ENCODE measurements around the gene LYRM1.

LYRM1 gene

GRCh38 chr16:20879175-20880040, 21.2 kb upstream of the LYRM1 start:
- H3K4me2 ChIP-seq (ENCODE audit: low read depth, low read length), result no peak overlapping the region
- no peaks in the 10 kb centered on the region for H3K9me3 ChIP-seq (replicated peaks; ENCODE audit: insufficient read depth, low read length)
- H3F3A ChIP-seq (ENCODE audit: insufficient read depth, low read length), result peaks cover 13% of the 10 kb centered on the region
- TF ChIP-seq EZH2 (optimal IDR thresholded peaks at IDR 0.05; ENCODE audit: low read depth, low read length), result no peak
- no peak for TF ChIP-seq EZH2phosphoT487 (IDR thresholded peaks at IDR 0.05; ENCODE audit: low read length)
- TF ChIP-seq CTCF (IDR thresholded peaks at IDR 0.05; ENCODE audit: low read length), result no peak
- H4K20me1 ChIP-seq (ENCODE audit: insufficient read depth, low read length), result no peaks in the 10 kb centered on the region
- peaks cover 11% of the 10 kb centered on the region for H3K4me1 ChIP-seq (ENCODE audit: low read length)
- peaks cover 8% of the 10 kb centered on the region for H3K79me2 ChIP-seq (ENCODE audit: low read length)
- no peak overlapping the region for H3K4me3 ChIP-seq (ENCODE audit: low read length)
- H3K27me3 ChIP-seq (replicated peaks; ENCODE audit: insufficient read depth, low read length), result no peaks in the 10 kb centered on the region
- H2AFZ ChIP-seq (ENCODE audit: low read length), result no peak overlapping the region
- H3K9me2 ChIP-seq (replicated peaks; ENCODE audit: insufficient read depth, low read length), result no peaks in the 10 kb centered on the region
- no peak overlapping the region for H3K27ac ChIP-seq (ENCODE audit: low read length)
- H3K9ac ChIP-seq (ENCODE audit: low read length), result no peak overlapping the region
- H3K36me3 ChIP-seq (replicated peaks; ENCODE audit: insufficient read depth, low read length), result no peaks in the 10 kb centered on the region
- DNase-seq, result no peak

- H3K4me1 ChIP-seq (ENCODE audit: low read length), result no peaks in the 10 kb centered on the region
Measured at GRCh38 chr16:20880867-20881502, 19.6 kb upstream of the LYRM1 start.

GRCh38 chr16:20881503-20881878, 19.1 kb upstream of the LYRM1 start:
- Histone ChIP-seq H3K4me3 (ENCODE audit: low read length) (no peak overlapping the region), H3K9me3 (replicated peaks; ENCODE audit: insufficient read depth, low read length) (no peaks in the 10 kb centered on the region), H3K27me3 (replicated peaks; ENCODE audit: insufficient read depth, low read length) (no peaks in the 10 kb centered on the region), H2AFZ (ENCODE audit: low read length) (no peak overlapping the region), H3K27ac (ENCODE audit: low read length) (no peak overlapping the region), H3K79me2 (ENCODE audit: low read length) (peaks cover 4% of the 10 kb centered on the region), H3F3A (ENCODE audit: insufficient read depth, low read length) (no peaks in the 10 kb centered on the region), H3K9me2 (replicated peaks; ENCODE audit: insufficient read depth, low read length) (no peaks in the 10 kb centered on the region), H3K4me2 (ENCODE audit: low read depth, low read length) (no peak overlapping the region), H3K9ac (ENCODE audit: low read length) (no peak overlapping the region), H3K36me3 (replicated peaks; ENCODE audit: insufficient read depth, low read length) (no peaks in the 10 kb centered on the region), H3K4me1 (ENCODE audit: low read length) (no peaks in the 10 kb centered on the region), H4K20me1 (ENCODE audit: insufficient read depth, low read length) (no peaks in the 10 kb centered on the region)
- DNase-seq, result no peak
- TF ChIP-seq EZH2phosphoT487 (IDR thresholded peaks at IDR 0.05; ENCODE audit: low read length) (no peak), EZH2 (optimal IDR thresholded peaks at IDR 0.05; ENCODE audit: low read depth, low read length) (no peak)

More at GRCh38 chr16:20880867-20881502, 19.6 kb upstream of the LYRM1 start:
- Histone ChIP-seq H3K36me3 (replicated peaks; ENCODE audit: insufficient read depth, low read length) (no peaks in the 10 kb centered on the region), H3K4me2 (ENCODE audit: low read depth, low read length) (no peak overlapping the region), H3K9me3 (replicated peaks; ENCODE audit: insufficient read depth, low read length) (no peaks in the 10 kb centered on the region), H3K27me3 (replicated peaks; ENCODE audit: insufficient read depth, low read length) (no peaks in the 10 kb centered on the region), H3F3A (ENCODE audit: insufficient read depth, low read length) (no peaks in the 10 kb centered on the region), H3K4me3 (ENCODE audit: low read length) (no peak overlapping the region), H3K27ac (ENCODE audit: low read length) (no peak overlapping the region), H3K79me2 (ENCODE audit: low read length) (peaks cover 8% of the 10 kb centered on the region), H2AFZ (ENCODE audit: low read length) (no peak overlapping the region), H3K9ac (ENCODE audit: low read length) (no peak overlapping the region), H3K9me2 (replicated peaks; ENCODE audit: insufficient read depth, low read length) (no peaks in the 10 kb centered on the region), H4K20me1 (ENCODE audit: insufficient read depth, low read length) (no peaks in the 10 kb centered on the region)
- no peak for DNase-seq
- no peak for TF ChIP-seq EZH2 (optimal IDR thresholded peaks at IDR 0.05; ENCODE audit: low read depth, low read length)

- Histone ChIP-seq H3K4me3 (ENCODE audit: low read length) (no peak overlapping the region), H3F3A (ENCODE audit: insufficient read depth, low read length) (no peaks in the 10 kb centered on the region), H3K27me3 (replicated peaks; ENCODE audit: insufficient read depth, low read length) (no peaks in the 10 kb centered on the region), H3K9ac (ENCODE audit: low read length) (no peak overlapping the region), H3K4me2 (ENCODE audit: low read depth, low read length) (no peak overlapping the region), H3K9me2 (replicated peaks; ENCODE audit: insufficient read depth, low read length) (no peaks in the 10 kb centered on the region), H4K20me1 (ENCODE audit: insufficient read depth, low read length) (no peaks in the 10 kb centered on the region), H3K4me1 (ENCODE audit: low read length) (no peaks in the 10 kb centered on the region), H3K27ac (ENCODE audit: low read length) (no peak overlapping the region), H3K79me2 (ENCODE audit: low read length) (no peaks in the 10 kb centered on the region; the same call in none of the 2 replicates), H2AFZ (ENCODE audit: low read length) (no peak overlapping the region), H3K9me3 (replicated peaks; ENCODE audit: insufficient read depth, low read length) (no peaks in the 10 kb centered on the region), H3K36me3 (replicated peaks; ENCODE audit: insufficient read depth, low read length) (no peaks in the 10 kb centered on the region)
- TF ChIP-seq EZH2 (optimal IDR thresholded peaks at IDR 0.05; ENCODE audit: low read depth, low read length) (no peak), CTCF (IDR thresholded peaks at IDR 0.05; ENCODE audit: low read length) (no peak), EZH2phosphoT487 (IDR thresholded peaks at IDR 0.05; ENCODE audit: low read length) (no peak)
- no peak for DNase-seq
Measured at GRCh38 chr16:20883554-20884239, 16.9 kb upstream of the LYRM1 start.

Data from MM.1S (cell line).